HS-5 (cell line): ENCODE results near the gene FLYWCH1.

Experiments
- DNase-seq: peaks from one replicate; pipeline ENCODE4 v3.0.0-alpha.2; 2012; ENCODE audit warnings: low read depth

Gene FLYWCH1

GRCh38 chr16:2968738-2969544 is 57.2 kb downstream of the FLYWCH1 start, which contains the start of gene PAQR4:
Gene PAQR4, plus strand, starts transcription at chr16:2969348. Its CDS starts 327 bp downstream, at chr16:2969675.
- no peak for DNase-seq

GRCh38 chr16:2969545-2970521 is 58.1 kb downstream of the FLYWCH1 start:
- no peak for DNase-seq

DNA sequence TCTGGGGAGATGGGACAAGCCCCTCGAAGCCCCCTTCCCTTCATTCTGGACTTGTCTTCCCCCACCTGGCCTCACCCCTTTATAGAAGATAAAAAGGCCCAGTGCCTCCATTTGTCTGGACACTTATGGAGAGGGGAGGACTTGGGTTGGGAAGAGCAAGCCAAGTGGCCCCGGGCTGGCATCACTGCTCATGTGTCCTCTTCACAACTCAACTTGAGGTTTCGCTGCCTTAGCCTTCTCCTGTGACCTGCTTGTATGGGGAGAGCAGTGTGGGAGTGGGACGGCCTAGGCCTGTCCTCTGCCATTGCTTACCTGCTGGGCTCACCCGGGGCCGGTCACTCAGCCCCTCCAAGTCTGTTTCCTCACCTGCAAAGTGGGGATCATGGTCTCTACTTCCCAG is 58.8 kb downstream of the FLYWCH1 start:
- DNase-seq: no peak

DNA sequence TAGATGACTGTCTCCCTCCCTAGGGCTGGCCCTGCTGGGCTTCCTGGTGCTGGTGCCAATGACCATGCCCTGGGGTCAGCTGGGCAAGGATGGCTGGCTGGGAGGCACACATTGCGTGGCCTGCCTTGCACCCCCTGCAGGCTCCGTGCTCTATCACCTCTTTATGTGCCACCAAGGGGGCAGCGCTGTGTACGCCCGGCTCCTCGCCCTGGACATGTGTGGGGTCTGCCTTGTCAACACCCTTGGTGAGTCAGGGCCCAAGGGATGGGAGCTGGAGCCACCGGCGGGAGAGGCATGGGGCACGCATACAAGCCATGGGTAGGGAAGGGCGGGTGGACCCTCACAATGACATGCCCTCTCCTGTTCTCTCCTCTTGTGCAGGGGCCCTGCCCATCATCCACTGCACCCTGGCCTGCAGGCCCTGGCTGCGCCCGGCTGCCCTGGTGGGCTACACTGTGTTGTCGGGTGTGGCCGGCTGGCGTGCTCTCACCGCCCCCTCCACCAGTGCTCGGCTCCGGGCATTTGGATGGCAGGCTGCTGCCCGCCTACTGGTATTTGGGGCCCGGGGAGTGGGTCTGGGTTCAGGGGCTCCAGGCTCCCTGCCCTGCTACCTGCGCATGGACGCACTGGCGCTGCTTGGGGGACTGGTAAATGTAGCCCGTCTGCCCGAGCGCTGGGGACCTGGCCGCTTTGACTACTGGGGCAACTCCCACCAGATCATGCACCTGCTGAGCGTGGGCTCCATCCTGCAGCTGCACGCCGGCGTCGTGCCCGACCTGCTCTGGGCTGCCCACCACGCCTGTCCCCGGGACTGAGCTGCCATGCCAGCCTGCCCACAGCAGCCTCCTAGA is 59.6 kb downstream of the FLYWCH1 start:
- no peak for DNase-seq

GRCh38 chr16:2971985-2972784 is 60.5 kb downstream of the FLYWCH1 start:
- DNase-seq: no peak

GRCh38 chr16:2973093-2973492 is 61.4 kb downstream of the FLYWCH1 start:
- DNase-seq: no peak

GRCh38 chr16:2973605-2974318 is 62.0 kb downstream of the FLYWCH1 start:
- DNase-seq: no peak

DNA sequence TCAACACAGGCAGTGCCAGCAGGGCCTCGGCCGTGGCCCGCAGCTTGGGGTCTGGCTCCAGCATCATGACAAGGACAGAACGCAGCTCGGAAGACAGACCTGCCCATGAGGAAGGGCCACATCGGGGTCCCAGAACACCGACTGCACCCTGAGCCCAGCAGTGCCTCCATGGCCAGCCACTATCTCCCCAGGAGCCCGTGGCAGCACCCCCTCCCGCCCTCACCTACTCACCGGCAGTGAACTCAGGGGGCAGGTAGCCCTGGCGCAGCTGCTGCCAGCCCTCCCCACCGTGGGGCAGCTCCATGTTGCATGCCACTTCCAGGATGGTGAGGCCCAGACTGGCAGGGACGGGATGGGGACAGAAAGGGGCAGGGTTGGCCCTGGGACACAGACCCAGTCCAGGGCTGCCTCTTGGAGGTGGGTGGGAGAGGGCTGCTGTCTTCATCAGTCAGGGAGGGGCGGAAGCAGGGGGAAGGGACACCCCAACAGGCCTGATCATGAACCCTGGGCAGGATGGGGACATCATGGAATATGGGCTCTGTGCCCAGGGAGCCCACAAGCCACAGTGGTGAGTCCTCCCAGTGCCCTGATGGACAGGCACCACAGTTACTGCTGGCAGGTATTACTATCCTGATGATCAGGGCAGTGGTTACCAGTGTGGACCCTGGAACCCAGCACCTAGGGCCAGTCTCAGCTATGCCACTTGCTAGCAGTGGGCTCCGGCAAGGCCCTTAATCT is 62.8 kb downstream of the FLYWCH1 start:
- no peak for DNase-seq

- no peak for DNase-seq
Observed at GRCh38 chr16:2975161-2975795, 63.5 kb downstream of the FLYWCH1 start.

GRCh38 chr16:2976201-2976600 is 64.5 kb downstream of the FLYWCH1 start:
- no peak for DNase-seq

- no peak for DNase-seq
Observed at GRCh38 chr16:2976673-2977072, 64.9 kb downstream of the FLYWCH1 start.

- DNase-seq: no peak
Observed at GRCh38 chr16:2977440-2977839, 65.7 kb downstream of the FLYWCH1 start.

GRCh38 chr16:2979669-2980226 is 68.0 kb downstream of the FLYWCH1 start:
- DNase-seq: no peak

DNA sequence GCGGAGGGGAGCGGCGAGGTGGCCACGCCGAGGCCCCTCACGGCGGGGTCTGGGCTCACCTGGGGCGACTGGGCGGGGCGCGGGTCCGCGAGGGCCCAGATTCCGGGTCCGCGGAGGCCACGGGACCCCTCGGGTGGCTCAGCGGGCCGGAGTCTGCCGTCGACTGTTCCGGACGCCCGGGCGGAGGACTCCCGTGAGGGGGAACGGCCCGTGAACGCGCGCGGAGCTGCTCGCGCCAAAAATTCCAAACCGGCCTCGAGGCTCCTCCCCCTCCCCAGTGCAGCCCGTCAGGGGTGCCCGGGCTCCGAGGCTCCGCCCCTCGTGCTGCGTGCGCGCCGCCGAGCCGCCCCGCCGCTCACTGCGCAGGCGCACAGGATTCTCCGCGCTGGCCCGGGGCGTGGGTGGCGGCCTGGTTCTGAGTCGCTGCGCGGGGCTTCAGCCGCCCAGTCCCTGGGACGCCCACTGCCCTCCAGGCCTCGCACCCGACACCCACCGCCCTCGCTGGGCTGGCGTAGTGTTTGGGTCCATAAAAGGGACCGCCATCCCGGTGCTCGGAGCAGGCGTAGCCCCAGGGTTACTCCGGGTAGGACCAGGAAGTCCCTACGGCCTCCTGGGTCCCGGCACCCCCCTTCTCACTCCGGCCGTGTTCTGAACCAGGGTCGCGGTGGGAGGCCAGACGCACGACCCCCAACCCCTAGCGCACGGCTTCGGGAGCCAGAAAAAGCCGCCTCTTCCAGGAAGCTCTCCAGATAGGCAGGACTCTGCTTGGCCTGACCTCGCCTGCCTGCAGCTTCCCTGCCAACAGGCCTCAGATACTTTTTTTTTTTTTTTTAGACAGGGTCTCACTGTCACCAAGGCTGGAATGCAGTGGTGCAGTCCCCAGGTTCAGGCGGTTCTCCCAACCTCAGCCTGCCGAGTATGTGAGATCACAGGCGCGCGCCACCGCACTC is 68.8 kb downstream of the FLYWCH1 start, which contains the start of gene PKMYT1:
Gene PKMYT1 (minus strand): TSS at position 220 of the 950 bp plus-strand sequence. CDS start 789 bp downstream, outside the sequence.
- no peak for DNase-seq

GRCh38 chr16:2981177-2981898 is 69.6 kb downstream of the FLYWCH1 start:
- no peak for DNase-seq

DNA sequence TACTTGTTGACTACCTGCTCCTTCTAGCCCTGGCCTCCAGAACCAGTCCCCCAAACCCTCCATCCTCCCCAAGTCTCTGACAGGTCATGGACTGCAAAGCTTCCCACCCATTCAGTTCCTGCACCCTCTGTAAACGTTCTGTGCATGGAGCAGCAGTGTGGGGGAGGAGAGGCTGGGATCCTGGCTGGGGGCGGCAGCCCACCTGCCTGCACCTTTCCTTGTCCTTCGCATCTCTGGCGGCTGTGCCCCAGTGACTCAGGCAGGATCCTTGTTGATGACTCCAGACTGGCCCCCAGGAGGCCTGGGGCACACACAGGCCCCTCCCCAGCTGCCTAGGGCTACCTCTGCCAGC is 70.1 kb downstream of the FLYWCH1 start:
- DNase-seq: no peak

- DNase-seq: no peak
Observed at GRCh38 chr16:2982402-2982801, 70.7 kb downstream of the FLYWCH1 start.
